ENCODE results near the gene OPRM1. TPM values are rescaled to one million over a fixed set of nuclear protein-coding genes. Genes with fewer than 3 reads are reported as not detected.

Gene OPRM1
- total and polyA plus RNA-seq, 2 of the 8 experiments (the other 6 are each of a cell fraction or from before 2014, with no cell fraction given): not detected

- no peak for DNase-seq (ENCODE audit: low read depth in 1 of 2, low spot score in 2 of 2)
- H4K5ac ChIP-seq (ENCODE audit: insufficient read length, low read depth, low read length): no peak overlapping the region
- H3K79me2 ChIP-seq (ENCODE audit: control insufficient read depth in 1 of 2, insufficient read depth in 2 of 2, low read length in 2 of 2): no peaks in the 10 kb centered on the region
- no peak overlapping the region for H3K4ac ChIP-seq (replicated peaks; ENCODE audit: insufficient read length, low read depth, low read length)
- no peaks in the 10 kb centered on the region for H3K27me3 ChIP-seq (replicated peaks in 1 of 4; ENCODE audit: control insufficient read depth in 3 of 4, extremely low read depth in 1 of 4, insufficient read depth in 3 of 4, low read length in 3 of 4)
- no peak overlapping the region for H3K18ac ChIP-seq (ENCODE audit: extremely low read depth, low read length)
- H2AK5ac ChIP-seq (ENCODE audit: low read depth, low read length): no peak overlapping the region
- CTCF ChIA-PET (ENCODE audit: partially characterized antibody): no interaction called here
- H3K9me3 ChIP-seq (ENCODE audit: insufficient read depth in 2 of 2, low read depth in 1 of 2, low read length in 1 of 2): no peaks in the 10 kb centered on the region
- POLR2A ChIA-PET (ENCODE audit: partially characterized antibody): no interaction called here
- H3K14ac ChIP-seq (ENCODE audit: insufficient read length): no peak overlapping the region
- no peak overlapping the region for H4K8ac ChIP-seq (ENCODE audit: extremely low read depth, insufficient read depth, low read length)
- no peak overlapping the region for H4K91ac ChIP-seq (replicated peaks; ENCODE audit: insufficient read length, low read length)
- no peak for FAIRE-seq
- no peak overlapping the region for H3K9ac ChIP-seq (replicated peaks in 1 of 4; ENCODE audit: extremely low read depth in 1 of 4, low read depth in 3 of 4, low read length in 3 of 4)
- H2BK120ac ChIP-seq (replicated peaks; ENCODE audit: low read depth, low read length): no peak overlapping the region
- no peak overlapping the region for H3K4me3 ChIP-seq (ENCODE audit: extremely low read depth in 1 of 4, insufficient read depth in 2 of 4, low read depth in 3 of 4, low read length in 4 of 4)
- no peak overlapping the region for H2BK20ac ChIP-seq (ENCODE audit: low read length)
- H2BK15ac ChIP-seq (ENCODE audit: low read length): no peak overlapping the region
- no peaks in the 10 kb centered on the region for H3K23me2 ChIP-seq (ENCODE audit: low read depth, low read length)
- no peaks in the 10 kb centered on the region for H4K20me1 ChIP-seq (replicated peaks in 1 of 2; ENCODE audit: control insufficient read depth in 1 of 2, insufficient read depth in 2 of 2, low read length in 2 of 2)
- H2AFZ ChIP-seq (ENCODE audit: low read length): no peak overlapping the region
- no peak overlapping the region for H2BK5ac ChIP-seq (ENCODE audit: low read depth, low read length)
- H3K4me1 ChIP-seq (replicated peaks in 1 of 4; ENCODE audit: control insufficient read depth in 3 of 4, insufficient read depth in 4 of 4, low read length in 3 of 4): peaks cover 0 to 4% (median under 1%) of the 10 kb centered on the region in 4 experiments; a peak in 2 of 7 replicates
- 95% methylated on average over 1 of the region's 1 CpG; no CpG with 5 or more reads in 1 of the 2 experiments for WGBS, 2 experiments (ENCODE audit: extremely low coverage in 1 of 2, insufficient coverage in 1 of 2, insufficient read length in 1 of 2, insufficient replicate concordance in 2 of 2, low coverage in 1 of 2, low lambda C conversion rate in 2 of 2, missing lambda C conversion rate in 1 of 2)
- H3K56ac ChIP-seq (replicated peaks; ENCODE audit: insufficient read length, low read depth, low read length): no peak overlapping the region
- H3K23ac ChIP-seq (ENCODE audit: insufficient read length): no peak overlapping the region
- no peak overlapping the region for H3K4me2 ChIP-seq (ENCODE audit: insufficient read depth in 1 of 2, low read depth in 2 of 2, low read length in 2 of 2)
- H3K79me1 ChIP-seq (ENCODE audit: low read depth, low read length): no peaks in the 10 kb centered on the region
- no peak overlapping the region for H3K27ac ChIP-seq (ENCODE audit: low read depth, low read length)
- no peak overlapping the region for H2BK12ac ChIP-seq (ENCODE audit: low read depth, low read length)
- no peaks in the 10 kb centered on the region for H3K36me3 ChIP-seq (ENCODE audit: control insufficient read depth in 2 of 4, insufficient read depth in 4 of 4, low read length in 3 of 4)
- TF ChIP-seq TAF1 (IDR thresholded peaks at IDR 0.05; ENCODE audit: low read depth, low read length) (no peak), FOSL1 (IDR thresholded peaks at IDR 0.05; ENCODE audit: insufficient read depth, low read depth, low read length) (no peak), SIN3A (conservative IDR thresholded peaks at IDR 0.05 in 1 of 2, IDR thresholded peaks at IDR 0.05 in 1 of 2; ENCODE audit: low read depth in 1 of 2, low read length in 2 of 2) (no peak), CHD1 (IDR thresholded peaks at IDR 0.05; ENCODE audit: low read depth, low read length) (no peak)
These were observed 18.1 kb downstream of the OPRM1 start for GRCh38 chr6:154057098-154057497.

All from H1 (cell line).